Small intestine (tissue), 7 donors: ENCODE data around the gene FARS2. TPM values are rescaled to one million over a fixed set of nuclear protein-coding genes. Genes with fewer than 3 reads are reported as not detected.
A peak's percentile ranks its signal among the peaks of the same experiment; 100 is the strongest.
"Not testable (repeated sequence)": the region's sequence is repeated elsewhere in the genome, so short reads cannot be mapped to it uniquely, and the experiment has no call there.

ENCODE experiments used
- DNase-seq, 2 donors: peaks; one replicate each; pipeline versions ENCODE4 v3.0.0 to v3.0.0-alpha.2; 2013
- FAIRE-seq: peaks from 2 replicates; lab custom pipeline; 2012; peaks lifted over from hg19 to GRCh38; lab: Jason Lieb, UNC
- H3K27ac ChIP-seq, 3 donors: one replicate each; pipeline ENCODE4 v1.5.1; 2013; ENCODE audit warnings: low read length in 2 of 3, mild to moderate bottlenecking in 2 of 3, control low read depth in 1 of 3, inconsistent platforms in 1 of 3, low read depth in 1 of 3, moderate library complexity in 1 of 3
- H3K27me3 ChIP-seq, 3 donors: one replicate each; pipeline ENCODE4 v1.6.1; 2013; ENCODE audit warnings: low read length in 3 of 3, inconsistent platforms in 1 of 3; ENCODE audit not compliant: control insufficient read depth in 3 of 3, insufficient read depth in 3 of 3
- H3K36me3 ChIP-seq, 3 donors: one replicate each; pipeline ENCODE4 v1.6.1; 2013; ENCODE audit warnings: low read length in 3 of 3, inconsistent platforms in 1 of 3, low read depth in 1 of 3, mild to moderate bottlenecking in 1 of 3, moderate library complexity in 1 of 3; ENCODE audit not compliant: control insufficient read depth in 3 of 3, insufficient read depth in 2 of 3
- H3K4me1 ChIP-seq, 3 donors: one replicate each; pipeline ENCODE4 v1.6.1; 2013; ENCODE audit warnings: low read length in 2 of 3, inconsistent platforms in 1 of 3, low read depth in 1 of 3, mild to moderate bottlenecking in 1 of 3, moderate library complexity in 1 of 3; ENCODE audit not compliant: control insufficient read depth in 3 of 3, insufficient read depth in 2 of 3
- H3K4me3 ChIP-seq, 3 donors: one replicate each; pipeline ENCODE4 v1.5.1; 2013; ENCODE audit warnings: low read length in 3 of 3, control low read depth in 1 of 3, inconsistent platforms in 1 of 3, low read depth in 1 of 3, mild to moderate bottlenecking in 1 of 3, moderate library complexity in 1 of 3
- H3K9me3 ChIP-seq, 2 donors: one replicate each; pipeline ENCODE4 v1.6.1; 2013; ENCODE audit warnings: low read depth in 1 of 2, low read length in 1 of 2; ENCODE audit not compliant: control insufficient read depth in 2 of 2, insufficient read depth in 1 of 2
- WGBS, 3 donors: extraction: QIAGEN DNeasy Blood & Tissue Kit; methylation state at CpG; one replicate each; pipeline ENCODE4 v1.1.7; 2013; 5-methylcytosine and 5-hydroxymethylcytosine counted together
- polyA plus RNA-seq, 4 donors: library from polyadenylated mRNA; stranded (reverse) in 3 of 4; unstranded in 1 of 4; fragments of 200-250 nt in 3 of 4; fragments of 120-200 nt in 1 of 4; gene quantifications; one replicate each; pipeline versions ENCODE4 v1.2.1 to v1.2.3, GENCODE V29; 2013
- donor health status: healthy with polysubstance abuse.
- donor health status: control.
- donor health status: control.
- donor health status: Bipolar disorder and iron deficiency.
- donor health status: healthy.

FARS2 gene
- polyA plus RNA-seq, 4 donors: 6.0 to 16.6 (median 11.8) TPM

DNA sequence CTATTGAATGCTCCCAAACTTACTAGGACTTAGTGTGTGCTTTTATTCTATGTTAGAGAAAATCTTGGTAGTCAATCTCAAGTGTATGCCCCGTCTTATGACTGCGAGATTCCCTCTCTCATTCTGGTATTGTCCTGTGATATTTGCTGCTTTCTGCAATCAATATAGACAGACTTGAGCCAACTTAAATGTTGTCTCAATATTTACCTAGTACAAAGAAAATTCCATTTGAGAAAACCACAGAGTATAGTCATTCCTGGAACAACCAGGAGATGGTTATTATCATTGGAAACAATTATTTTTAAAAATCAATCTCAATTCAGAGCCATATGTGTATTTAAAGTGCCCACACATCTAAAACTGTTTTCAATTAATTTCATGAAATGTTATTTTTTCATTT lies 415.4 kb downstream of the FARS2 start:
- H3K27ac ChIP-seq: no peak overlapping the region
- no peaks in the 10 kb centered on the region for H3K36me3 ChIP-seq
- no peaks in the 10 kb centered on the region for H3K9me3 ChIP-seq
- no peak overlapping the region for H3K4me3 ChIP-seq
- no peaks in the 10 kb centered on the region for H3K4me1 ChIP-seq
- DNase-seq (no peak), FAIRE-seq (no peak)
- no peaks in the 10 kb centered on the region for H3K27me3 ChIP-seq
- 93 to 96% (median 93%) methylated on average over 2 of the region's 2 CpGs for WGBS, 3 donors

- no peak for FAIRE-seq
- no peaks in the 10 kb centered on the region for H3K9me3 ChIP-seq
These were observed 416.1 kb downstream of the FARS2 start for GRCh38 chr6:5677219-5678000.

DNA sequence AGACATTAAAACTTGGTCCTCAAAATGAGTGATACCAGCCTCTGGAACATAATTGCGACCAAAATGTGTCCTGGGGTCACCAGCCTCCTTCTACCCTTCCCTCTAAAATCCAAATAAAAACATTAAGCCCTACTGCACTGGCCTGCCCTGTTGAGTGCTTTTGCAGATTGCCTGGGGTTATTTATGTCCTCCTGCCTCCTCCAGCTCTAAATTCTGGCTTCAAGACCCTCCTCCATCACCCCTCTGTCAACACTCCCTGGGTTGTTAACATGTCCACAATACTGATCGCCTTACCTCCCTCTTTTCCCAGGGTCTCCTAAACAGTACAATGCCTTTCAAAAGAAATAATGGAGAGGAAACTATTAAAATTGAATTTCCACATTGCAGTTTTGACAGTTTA lies 418.0 kb downstream of the FARS2 start:
- 85 to 98% (median 92%) methylated on average over 2 of the region's 2 CpGs for WGBS, 3 donors
- DNase-seq (no peak), FAIRE-seq (no peak)
- no peaks in the 10 kb centered on the region for H3K4me1 ChIP-seq
- H3K27ac ChIP-seq: no peak overlapping the region
- H3K36me3 ChIP-seq: no peaks in the 10 kb centered on the region
- peaks cover 0 to 4% of the 10 kb centered on the region in 2 donors for H3K9me3 ChIP-seq
- no peaks in the 10 kb centered on the region for H3K27me3 ChIP-seq
- no peak overlapping the region for H3K4me3 ChIP-seq

More at GRCh38 chr6:5677219-5678000, 416.1 kb downstream of the FARS2 start:
- peak in 1 of 2 donors; percentile 56 for DNase-seq
- H3K4me3 ChIP-seq: no peak overlapping the region
- WGBS, 3 donors: 33 to 72% (median 52%) methylated on average over 6 of the region's 6 CpGs
- no peaks in the 10 kb centered on the region for H3K27me3 ChIP-seq
- H3K4me1 ChIP-seq: no peaks in the 10 kb centered on the region
- no peak overlapping the region for H3K27ac ChIP-seq
- H3K36me3 ChIP-seq: no peaks in the 10 kb centered on the region

DNA sequence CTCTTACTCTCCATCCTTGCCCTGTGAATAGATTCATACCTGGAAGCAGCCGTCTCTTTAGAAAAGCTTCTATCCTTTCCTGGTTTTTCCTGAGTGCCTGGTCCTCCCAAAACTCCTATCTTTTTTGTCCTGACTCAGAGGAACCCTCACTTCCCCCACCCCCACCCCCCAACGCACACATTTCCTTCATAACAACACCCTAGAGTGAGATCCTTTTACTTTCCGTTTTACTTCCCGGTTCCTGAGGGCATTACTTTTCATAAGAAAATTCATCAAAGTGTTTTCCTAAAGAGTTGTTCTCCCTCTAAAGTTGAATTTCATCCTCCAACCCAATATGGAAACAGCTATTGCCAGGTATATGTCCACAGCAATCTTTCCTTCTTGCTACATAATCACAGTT lies 418.4 kb downstream of the FARS2 start:
- FAIRE-seq (no peak), DNase-seq (no peak)
- H3K4me3 ChIP-seq: no peak overlapping the region
- H3K9me3 ChIP-seq: peaks cover 0 to 4% of the 10 kb centered on the region in 2 donors
- H3K27ac ChIP-seq: no peak overlapping the region
- H3K4me1 ChIP-seq: no peaks in the 10 kb centered on the region
- H3K27me3 ChIP-seq: no peaks in the 10 kb centered on the region
- no peaks in the 10 kb centered on the region for H3K36me3 ChIP-seq
- 37 to 74% (median 59%) methylated on average over 4 of the region's 4 CpGs for WGBS, 3 donors

- no peak overlapping the region for H3K27ac ChIP-seq
These were observed 418.8 kb downstream of the FARS2 start for GRCh38 chr6:5680095-5680494.

DNA sequence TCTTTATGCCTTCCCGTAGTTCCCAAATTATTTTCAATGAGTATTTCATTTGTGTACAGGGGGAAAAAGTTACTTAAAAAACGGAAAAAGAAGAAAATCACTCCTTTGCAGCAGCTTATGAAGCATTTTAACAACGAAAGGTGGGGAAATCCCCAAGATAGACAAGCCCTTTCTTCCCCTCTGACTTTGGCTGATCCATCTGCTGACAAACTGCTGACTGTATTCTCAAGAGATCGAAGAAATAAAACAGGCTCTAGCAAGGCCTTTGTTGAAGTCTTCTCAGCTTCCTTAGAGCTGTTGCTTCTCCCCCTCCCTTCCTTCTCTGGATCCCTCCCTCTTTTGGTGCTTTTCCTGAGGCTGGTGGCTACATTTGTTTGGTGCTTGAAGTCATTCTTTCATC lies 420.2 kb downstream of the FARS2 start:
- WGBS, 3 donors: 71 to 85% (median 80%) methylated on average over 4 of the region's 4 CpGs
- Histone ChIP-seq H3K27me3 (no peaks in the 10 kb centered on the region), H3K36me3 (no peaks in the 10 kb centered on the region), H3K9me3 (peaks cover 0 to 4% of the 10 kb centered on the region in 2 donors), H3K4me3 (no peak overlapping the region), H3K4me1 (no peaks in the 10 kb centered on the region), H3K27ac (no peak overlapping the region)
- DNase-seq: no peak
- FAIRE-seq: no peak

More at GRCh38 chr6:5680095-5680494, 418.8 kb downstream of the FARS2 start:
- DNase-seq (no peak), FAIRE-seq (no peak)
- Histone ChIP-seq H3K27me3 (no peaks in the 10 kb centered on the region), H3K4me1 (no peaks in the 10 kb centered on the region), H3K36me3 (no peaks in the 10 kb centered on the region), H3K4me3 (no peak overlapping the region), H3K9me3 (peaks cover 0 to 4% of the 10 kb centered on the region in 2 donors)
- WGBS, 3 donors: 89 to 94% (median 94%) methylated on average over 5 of the region's 5 CpGs

- no peak for FAIRE-seq
- WGBS, 3 donors: 91 to 94% (median 92%) methylated on average over 4 of the region's 4 CpGs
These were observed 421.2 kb downstream of the FARS2 start for GRCh38 chr6:5682530-5682929.

DNA sequence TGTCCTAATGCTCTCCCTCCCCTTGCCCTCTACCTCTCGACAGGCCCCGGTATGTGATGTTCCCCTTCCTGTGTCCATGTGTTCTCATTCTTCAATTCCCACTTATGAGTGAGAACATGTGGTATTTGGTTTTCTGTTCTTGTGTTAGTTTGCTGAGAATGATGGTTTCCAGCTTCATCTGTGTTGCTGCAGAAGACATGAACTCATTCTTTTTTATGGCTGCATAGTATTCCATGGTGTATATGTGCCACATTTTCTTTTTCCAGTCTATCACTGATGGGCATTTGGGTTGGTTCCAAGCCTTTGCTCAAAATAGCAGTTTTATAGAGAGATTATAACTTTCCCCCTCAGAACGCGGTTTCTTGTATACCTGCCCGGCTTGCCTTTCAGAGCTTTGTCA lies 422.4 kb downstream of the FARS2 start:
- FAIRE-seq, H3K9me3 ChIP-seq, DNase-seq, H3K36me3 ChIP-seq, H3K27me3 ChIP-seq, H3K4me3 ChIP-seq, H3K4me1 ChIP-seq, H3K27ac ChIP-seq: not testable (repeated sequence)
- 72 to 87% (median 80%) methylated on average over 5 of the region's 5 CpGs for WGBS, 3 donors

More at GRCh38 chr6:5682530-5682929, 421.2 kb downstream of the FARS2 start:
- H3K4me1 ChIP-seq: no peaks in the 10 kb centered on the region
- peaks cover 0 to 4% of the 10 kb centered on the region in 2 donors for H3K9me3 ChIP-seq
- H3K27ac ChIP-seq: no peak overlapping the region
- no peaks in the 10 kb centered on the region for H3K36me3 ChIP-seq
- no peak for DNase-seq
- no peaks in the 10 kb centered on the region for H3K27me3 ChIP-seq
- H3K4me3 ChIP-seq: no peak overlapping the region
